HG02763 (cell line): ENCODE measurements around the gene ZP3.
"Not testable (repeated sequence)": the region's sequence is repeated elsewhere in the genome, so short reads cannot be mapped to it uniquely, and the experiment has no call there.

Source experiments
- ATAC-seq: cut with Tn5 transposase; IDR thresholded peaks from one replicate; pipeline ENCODE4 v1.9.1; 2021; ENCODE audit warnings: mild to moderate bottlenecking, moderate library complexity; ENCODE audit not compliant: unreplicated experiment

Gene ZP3

DNA sequence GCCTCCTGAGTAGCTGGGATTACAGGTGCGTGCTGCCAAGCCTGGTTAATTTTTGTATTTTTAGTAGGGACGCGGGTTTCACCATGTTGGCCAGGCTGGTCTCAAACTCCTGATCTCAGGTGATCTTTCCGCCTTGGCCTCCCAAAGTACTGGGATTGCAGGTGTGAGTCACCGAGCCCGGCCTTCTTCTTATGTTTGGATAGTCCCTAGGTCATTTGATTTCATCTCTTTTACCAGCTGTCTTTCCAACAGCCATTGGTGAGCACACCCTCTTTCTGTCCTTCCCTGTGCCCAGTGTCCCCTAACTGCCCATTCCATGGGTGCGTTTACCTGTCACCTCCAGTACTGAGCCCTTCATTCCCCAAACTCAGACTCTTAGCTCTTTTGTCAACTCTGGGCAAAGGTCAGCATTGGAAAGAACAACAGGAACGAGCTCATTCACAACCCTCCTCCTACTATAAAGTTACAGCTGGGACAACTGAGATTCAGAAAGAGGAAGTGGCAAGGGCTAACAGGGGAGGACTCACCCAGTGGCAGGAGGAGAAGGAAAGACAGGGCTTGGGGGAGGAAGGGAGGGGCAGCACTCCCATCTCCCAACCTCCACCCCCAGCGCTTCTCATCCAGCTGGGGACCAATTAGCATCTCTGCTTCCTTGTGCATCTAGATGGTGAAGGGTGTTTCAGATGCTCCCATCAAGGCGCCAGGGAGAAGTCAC, 20.8 kb upstream of the ZP3 start:
- ATAC-seq = no peak

DNA sequence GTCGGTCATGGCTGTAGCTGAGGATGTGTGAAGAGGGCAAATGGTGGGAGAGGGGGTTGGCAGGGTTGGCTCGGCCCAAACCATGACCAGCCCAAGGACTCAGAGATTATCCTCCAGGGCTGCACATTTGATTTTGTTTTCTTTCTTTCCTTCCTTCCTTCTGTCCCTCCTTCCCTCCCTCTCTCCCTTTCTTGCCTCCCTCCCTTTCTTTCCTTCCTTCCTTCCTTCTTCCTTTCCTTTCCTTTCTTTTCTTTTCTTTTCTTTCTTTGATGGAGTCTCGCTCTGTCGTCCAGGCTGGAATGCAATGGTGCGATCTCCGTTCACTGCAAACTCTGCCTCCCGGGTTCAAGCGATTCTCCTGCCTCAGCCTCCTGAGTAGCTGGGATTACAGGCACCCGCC, 19.0 kb upstream of the ZP3 start:
- ATAC-seq = no peak

DNA sequence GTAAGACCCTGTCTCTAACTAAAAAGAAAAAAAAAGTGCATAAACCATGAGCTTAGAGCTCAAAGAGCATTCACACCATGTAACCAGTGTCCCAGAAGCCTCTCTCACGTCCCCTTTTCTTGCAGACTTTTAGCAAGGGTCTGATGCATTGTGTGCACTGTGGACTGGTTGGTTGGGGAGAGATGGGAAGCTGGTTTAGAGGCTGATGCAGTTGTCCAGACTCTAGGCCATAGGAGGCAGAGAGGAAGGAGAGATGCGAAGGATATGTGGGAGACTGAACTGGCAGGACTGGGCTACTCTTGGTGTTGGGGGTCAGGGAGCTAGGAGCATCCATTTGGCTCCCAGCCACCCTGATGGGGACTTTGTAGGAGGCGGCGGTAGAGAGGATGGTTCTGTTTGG, 17.0 kb upstream of the ZP3 start:
- no peak for ATAC-seq

DNA sequence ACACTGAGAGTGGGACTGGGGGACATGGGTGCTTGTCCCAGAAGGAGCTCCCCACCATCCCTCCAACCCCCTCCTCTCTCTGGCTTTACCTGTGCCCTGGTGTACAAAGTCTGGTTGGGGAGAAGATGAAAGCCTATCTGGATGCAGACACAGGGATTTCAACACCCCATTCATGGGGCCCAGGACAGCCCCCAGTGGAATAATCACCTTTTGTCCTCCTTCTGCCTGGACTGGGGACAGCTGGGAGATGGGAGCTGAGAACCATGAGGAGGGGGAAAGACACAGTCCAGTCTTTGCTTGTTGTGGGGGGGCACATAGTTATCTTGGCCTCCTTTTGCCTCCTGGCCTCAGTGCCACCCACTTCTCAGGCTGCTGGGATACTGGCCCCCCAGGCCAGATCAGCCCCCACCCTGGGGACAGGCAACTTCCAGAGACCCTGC, 16.6 kb upstream of the ZP3 start:
- no peak for ATAC-seq

DNA sequence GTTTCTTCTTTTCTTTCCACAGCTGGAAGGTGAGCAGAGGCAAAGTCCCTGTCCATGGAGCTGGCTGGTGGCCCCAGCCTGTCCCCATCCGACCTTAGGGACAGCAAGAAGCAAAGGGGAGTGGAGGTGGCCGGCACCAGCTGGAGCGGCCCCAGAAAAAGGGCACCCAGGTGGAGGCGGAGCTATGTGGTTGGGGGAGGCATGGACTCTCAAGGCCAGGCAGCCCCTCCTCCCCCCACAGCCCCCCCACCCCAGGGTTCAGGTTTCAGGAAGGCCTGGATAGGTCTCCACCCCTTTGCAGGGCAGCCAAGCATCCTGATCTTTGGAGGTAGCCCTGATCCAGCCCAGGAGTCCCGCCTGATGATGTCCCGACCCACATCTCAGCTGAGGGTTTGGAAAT, 15.2 kb upstream of the ZP3 start, which contains the start of gene SSC4D:
Gene SSC4D, minus strand, starts transcription at position 161 of the 400 bp plus-strand sequence. CDS start 5,258 bp downstream, outside the sequence.
- ATAC-seq = no peak

DNA sequence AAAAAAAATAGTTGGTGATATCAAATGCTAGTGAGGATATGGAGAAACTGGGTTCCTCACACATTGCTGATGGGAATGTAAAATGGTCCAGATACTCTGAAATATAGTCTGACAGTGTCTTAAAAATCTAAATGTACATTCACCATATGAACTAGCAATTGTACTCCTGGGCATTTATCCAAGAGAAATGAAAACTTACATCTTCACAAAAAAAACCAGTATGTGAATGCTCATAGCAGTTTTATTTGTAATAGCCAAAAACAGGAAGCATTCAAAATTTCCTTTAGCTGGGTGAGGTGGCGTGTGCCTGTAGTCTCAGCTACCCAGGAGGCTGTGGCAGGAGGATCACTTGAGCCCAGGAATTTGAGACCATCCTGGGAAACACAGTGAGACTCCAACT, 13.1 kb upstream of the ZP3 start:
- ATAC-seq = no peak

DNA sequence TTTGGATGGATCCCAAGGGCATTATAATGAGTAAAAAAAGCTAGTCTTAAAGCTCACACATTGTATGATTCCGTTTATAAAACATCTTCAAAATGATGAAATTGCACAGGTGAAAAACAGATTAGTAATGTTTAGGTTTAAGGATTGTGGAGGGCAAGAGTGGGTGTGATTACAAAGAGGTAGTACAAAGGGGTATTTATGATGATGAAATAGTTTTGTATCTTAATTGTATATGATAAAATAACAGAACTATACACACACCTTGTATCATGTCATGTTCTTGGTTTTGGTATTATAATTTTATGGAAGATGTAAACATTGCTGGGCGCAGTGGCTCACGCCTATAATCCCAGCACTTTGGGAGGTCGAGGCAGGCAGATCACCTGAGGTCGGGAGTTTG, 12.5 kb upstream of the ZP3 start:
- ATAC-seq = no peak

DNA sequence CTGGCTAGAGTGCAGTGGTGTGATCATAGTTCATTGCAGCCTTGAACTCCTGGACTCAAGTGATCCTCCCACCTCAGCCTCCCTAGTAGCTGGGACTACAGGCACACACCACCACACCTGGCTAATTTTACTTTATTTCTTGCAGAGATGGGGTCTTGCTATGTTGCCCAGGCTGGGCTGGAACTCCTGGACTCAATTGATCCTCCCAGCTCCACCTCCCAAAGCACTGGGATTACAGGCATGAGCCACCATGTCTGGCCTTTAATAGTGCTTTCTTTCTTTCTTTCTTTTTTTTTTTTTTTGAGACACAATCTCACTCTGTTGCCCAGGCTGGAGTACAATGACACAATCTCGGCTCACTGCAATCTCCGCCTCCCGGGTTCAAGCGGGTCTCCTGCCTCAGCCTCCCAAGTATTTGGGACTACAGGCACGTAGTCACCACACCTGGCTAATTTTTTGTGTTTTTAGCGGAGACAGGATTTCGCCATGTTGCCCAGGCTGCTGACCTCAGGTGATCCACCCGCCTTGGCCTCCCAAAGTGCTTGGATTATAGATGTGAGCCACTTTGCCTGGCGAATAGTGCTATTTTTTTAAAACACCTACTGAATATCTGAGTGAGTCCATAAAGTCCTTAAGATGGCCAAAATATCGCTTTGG, 7.0 kb upstream of the ZP3 start:
- not testable (repeated sequence) for ATAC-seq

DNA sequence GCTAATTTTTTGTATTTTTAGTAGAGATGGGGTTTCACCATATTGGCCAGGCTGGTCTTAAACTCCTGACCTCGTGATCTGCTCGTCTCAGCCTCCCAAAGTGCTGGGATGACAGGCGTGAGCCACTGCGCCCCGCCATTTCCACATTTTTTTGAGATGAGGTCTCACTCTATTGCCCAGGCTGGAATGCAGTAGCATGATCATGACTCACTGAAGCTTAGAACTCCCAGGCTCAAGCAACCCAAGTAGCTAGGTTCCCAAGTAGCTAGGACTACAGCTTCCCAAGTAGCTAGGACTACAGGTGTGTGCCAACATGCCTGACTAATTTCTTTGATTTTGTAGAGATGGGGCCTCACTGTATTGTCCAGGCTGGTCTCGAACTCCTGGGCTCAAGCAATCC, 3.7 kb upstream of the ZP3 start:
- not testable (repeated sequence) for ATAC-seq

DNA sequence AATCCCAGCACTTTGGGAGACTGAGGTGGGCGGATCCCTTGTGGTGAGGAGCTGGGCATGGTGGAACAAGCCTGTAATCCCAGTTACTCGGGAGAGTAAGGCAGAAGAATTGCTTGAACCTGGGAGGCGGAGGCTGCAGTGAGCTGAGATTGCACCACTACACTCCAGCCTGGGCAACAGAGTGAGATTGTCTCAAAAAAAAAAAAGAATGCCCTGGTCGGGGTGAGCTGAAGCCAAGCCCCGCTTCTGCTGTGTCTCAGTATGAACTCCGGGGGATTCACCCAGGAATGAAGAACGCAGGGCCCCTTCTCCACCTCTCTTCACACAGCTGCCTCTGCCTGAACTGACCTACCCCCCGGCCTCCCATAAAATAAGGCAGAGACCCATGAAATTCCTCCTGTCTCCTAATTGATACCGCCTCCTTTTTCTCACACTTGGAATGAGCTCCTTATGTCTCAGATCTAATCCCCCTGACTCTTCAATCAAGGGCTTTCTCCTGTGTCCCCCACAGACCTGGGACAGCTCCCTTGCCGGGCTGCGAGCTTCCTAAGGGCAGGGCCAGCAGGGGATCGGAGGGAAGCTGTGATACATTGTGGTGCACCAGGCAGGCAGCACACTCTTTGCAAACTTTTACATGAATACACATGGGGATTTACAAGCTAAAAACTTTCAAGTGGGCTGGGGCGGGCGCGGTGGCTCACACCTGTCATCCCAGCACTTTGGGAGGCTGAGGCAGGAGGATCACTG, 911 bp upstream of the ZP3 start:
- ATAC-seq = no peak

DNA sequence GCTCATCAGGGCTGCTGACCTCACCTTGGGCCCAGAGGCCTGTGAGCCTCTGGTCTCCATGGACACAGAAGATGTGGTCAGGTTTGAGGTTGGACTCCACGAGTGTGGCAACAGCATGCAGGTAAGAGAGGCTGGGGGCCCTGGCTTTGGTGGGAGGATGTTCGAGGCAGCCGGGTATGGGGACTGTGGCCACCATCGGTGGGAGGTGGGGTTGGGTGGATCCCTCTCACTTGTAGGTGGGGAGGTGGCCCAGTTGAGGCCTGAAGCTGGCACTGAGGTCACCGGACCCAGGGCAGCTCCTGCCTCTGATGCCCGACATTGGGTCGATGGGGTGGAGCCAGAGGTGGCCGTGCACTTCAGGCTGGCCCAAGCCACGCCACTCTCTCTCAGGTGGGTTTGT, 406 bp downstream of the ZP3 start:
- no peak for ATAC-seq

DNA sequence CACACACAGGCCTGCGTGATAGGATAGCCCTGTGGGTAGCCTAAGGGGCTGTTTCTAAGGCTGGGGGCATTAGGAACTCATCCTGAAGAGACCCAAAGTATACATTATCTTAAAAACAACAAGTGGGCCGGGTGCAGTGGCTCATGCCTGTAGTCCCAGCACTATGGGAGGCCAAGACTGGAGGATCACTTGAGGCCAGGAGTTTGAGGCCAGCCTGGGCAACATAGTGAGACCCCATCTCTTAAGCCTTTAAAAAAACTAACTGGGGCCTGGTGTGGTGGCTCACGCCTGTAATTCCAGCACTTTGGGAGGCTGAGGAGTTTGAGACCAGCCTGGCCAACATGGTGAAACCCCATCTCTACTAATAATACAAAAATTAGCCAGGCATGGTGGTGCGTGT, 808 bp downstream of the ZP3 start:
- not testable (repeated sequence) for ATAC-seq

DNA sequence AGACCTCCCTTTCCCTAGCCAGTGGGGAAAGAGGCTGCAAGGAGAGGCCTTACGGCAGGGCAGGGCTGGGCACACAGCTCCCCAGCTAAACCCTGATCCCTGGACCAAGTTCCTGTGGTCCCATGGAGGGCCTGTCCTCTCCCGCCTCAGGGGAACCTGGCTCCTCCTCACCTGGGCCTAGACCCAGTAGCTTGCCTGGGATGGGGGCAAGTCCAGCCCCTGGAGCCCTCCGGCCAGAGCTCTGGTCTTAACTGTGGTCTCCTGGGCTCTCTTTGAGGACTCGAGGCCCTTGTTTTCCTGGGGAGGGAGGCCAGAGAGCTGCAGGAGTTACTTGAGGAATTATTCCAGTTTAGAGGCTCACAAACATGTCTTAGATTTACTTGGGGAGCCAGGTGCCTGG, 1.5 kb downstream of the ZP3 start:
- ATAC-seq = no peak

DNA sequence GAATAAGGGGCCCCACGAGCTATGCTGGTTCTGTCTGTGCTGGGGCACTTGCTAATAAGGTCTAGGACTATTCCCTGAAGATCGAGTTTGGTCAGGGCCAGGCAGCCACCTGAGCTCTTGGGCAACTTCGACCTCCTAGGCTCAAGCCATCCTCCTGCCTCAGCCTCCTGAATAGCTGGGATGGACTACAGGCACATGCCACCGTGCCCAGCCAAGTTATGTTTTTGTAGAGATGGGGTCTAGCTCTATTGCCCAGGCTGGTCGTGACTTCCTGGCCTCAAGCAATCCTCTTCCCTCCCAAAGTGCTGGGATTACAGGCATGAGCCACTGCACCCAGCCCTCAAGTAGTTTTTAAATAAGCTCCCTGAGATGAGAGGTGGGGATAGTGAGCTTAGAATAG, 2.9 kb downstream of the ZP3 start:
- no peak for ATAC-seq

DNA sequence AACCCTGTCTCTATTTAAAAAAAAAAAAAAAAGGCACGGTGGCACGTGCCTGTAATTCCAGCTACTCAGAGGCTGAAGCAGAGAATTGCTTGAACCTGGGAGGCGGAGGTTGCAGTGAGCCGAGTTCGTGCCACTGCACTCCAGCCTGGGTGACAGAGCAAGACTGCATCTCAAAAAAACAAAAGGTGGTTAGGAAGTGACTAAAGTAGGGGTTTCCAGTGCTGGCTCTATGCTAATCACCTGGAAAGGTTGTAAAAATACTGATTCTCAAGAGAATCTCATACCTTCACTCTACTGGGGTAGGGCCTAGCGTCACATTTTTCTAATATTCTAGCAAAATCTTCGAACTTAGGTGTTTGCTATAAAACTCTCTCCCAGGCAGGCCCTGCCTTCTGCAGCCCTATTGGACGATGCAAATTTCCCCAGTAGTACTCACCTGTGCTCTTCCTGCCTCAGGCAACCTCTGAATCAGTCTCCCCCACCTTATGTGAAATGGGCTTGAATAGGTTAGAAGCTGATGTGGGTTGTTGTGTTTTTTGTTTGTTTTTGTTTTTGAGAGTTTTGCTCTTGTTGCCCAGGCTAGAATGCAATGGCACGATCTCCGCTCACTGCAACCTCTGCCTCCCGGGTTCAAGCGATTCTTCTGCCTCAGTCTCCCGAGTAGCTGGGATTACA, 3.5 kb downstream of the ZP3 start:
- ATAC-seq = no peak

DNA sequence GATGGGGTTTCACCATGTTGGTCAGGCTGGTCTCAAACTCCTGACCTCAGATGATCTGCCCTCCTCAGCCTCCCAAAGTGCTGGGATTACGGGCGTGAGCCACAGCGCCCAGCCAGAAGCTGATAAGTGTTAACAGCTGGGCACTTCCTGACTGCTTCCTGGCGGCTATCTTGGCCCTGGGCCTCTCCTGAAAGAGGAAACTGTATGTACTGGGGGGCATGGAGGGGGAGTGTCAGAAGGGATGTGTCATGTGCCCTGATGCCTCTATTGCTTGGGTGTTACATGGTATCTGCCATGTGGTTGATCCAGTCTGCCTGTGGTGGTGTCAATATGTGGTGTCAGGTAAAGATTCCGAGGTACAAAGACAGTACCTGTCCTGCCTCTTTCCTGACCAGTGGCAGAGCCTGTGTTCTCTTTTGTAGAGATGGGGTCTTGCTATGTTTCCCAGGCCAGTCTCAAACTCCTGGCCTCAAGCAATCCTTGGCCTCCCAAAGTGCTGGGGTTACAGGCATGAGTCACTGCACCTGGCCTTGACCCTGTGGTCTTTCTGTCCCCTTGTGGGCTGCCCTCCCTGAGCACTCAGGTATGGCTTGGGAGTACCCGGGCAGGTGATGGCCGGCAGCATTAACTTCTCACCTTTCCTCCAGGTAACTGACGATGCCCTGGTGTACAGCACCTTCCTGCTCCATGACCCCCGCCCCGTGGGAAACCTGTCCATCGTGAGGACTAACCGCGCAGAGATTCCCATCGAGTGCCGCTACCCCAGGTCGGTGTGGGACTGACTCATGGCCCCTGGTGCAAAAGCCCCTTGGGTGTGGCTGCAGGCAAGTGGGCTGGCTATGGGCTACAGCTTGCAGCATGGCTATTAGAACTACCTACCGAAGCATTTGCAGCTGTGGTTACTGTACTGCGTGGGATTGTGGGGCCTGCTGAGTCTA, 4.4 kb downstream of the ZP3 start:
- ATAC-seq = no peak

DNA sequence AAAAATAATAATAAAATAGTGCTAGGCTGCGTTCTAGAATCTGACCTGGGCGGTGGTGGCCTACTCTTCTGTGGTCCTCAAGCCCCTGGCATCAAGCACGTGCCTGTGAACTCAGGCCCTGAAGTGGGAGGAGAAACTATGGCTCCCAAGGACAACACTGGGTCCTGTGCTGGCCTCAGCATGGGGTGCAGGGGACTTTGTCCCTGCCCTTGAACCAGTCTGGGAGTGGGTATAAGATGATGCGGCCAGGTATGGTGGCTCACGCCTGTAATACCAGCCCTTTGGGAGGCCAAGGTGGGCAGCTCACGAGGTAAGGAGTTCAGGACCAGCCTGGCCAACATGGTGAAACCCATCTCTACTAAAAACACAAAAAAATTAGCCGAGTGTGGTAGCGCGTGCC, 5.5 kb downstream of the ZP3 start:
- ATAC-seq = no peak

DNA sequence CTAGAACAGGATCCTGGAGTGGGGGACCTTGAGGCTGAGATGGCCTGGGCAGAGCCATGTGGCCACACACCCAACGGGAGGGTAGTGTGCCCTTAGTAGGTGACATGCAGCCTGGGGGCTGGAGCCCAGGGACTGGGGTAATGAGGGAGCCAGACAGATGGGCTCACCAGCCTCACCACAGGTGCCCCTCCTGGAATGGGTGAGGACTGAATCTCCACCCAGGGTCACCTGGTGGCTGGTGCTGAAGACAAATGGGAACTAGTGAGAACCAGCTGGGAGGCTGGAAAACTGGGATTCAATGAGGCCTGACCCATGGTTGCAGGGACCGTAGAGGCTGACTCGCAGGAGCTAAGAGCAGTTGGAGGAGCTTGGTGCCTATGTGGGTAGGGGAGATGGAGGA, 6.1 kb downstream of the ZP3 start:
- ATAC-seq = no peak

DNA sequence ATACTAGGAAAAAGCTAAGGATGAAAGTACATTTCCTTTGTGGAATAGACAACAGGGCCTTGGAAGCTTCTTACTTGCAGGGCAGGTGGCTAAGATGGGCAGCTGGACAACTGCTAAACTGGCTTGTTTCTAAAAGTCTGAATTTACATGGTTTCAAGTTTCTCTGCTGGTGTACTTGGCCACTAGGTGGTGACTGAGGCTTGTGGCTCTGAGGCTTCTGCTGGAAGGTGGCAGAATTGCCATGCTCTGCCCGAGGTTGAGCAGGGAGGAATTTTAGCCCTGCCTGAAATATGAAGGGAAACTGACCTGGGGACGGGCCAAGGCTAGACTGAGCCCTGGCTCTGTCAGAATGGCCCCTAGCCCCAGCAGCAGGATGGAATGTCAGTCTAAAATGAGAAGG, 13.1 kb downstream of the ZP3 start:
- ATAC-seq = peak; percentile 64
